ENCODE data around the gene BCAS3.

The BCAS3 gene

GRCh38 chr17:61363601-61364462, 686.2 kb downstream of the BCAS3 start:
- TF ChIP-seq, protein P1, sequence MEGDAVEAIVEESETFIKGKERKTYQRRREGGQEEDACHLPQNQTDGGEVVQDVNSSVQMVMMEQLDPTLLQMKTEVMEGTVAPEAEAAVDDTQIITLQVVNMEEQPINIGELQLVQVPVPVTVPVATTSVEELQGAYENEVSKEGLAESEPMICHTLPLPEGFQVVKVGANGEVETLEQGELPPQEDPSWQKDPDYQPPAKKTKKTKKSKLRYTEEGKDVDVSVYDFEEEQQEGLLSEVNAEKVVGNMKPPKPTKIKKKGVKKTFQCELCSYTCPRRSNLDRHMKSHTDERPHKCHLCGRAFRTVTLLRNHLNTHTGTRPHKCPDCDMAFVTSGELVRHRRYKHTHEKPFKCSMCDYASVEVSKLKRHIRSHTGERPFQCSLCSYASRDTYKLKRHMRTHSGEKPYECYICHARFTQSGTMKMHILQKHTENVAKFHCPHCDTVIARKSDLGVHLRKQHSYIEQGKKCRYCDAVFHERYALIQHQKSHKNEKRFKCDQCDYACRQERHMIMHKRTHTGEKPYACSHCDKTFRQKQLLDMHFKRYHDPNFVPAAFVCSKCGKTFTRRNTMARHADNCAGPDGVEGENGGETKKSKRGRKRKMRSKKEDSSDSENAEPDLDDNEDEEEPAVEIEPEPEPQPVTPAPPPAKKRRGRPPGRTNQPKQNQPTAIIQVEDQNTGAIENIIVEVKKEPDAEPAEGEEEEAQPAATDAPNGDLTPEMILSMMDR (IDR thresholded peaks at IDR 0.05; ENCODE audit: extremely low read depth, missing control alignments): no peak
- no peak for DNase-seq (ENCODE audit: low spot score)

DNA sequence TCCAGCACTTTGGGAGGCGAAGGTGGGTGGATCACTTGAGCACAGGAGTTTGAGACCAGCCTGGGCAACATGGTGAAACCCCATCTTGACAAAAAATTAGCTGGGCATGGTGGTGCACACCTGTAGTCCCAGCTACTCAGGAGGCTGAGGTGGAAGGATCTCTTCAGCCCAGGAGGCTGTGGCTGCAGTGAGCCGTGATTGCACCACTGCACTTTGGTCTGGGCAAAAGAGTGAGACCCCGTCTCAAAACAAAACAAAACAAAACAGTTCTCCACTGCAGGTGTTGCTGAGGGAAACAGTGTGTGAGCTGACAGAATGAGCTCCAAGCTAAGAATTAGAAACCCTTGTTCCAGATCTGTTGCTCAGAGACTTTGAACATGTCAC, 686.8 kb downstream of the BCAS3 start:
- TF ChIP-seq, protein P1 (IDR thresholded peaks at IDR 0.05; ENCODE audit: extremely low read depth, missing control alignments): no peak
- DNase-seq (ENCODE audit: low spot score): no peak

- DNase-seq (ENCODE audit: low spot score): no peak
- TF ChIP-seq, protein P1 (IDR thresholded peaks at IDR 0.05; ENCODE audit: extremely low read depth, missing control alignments): no peak
Observed at GRCh38 chr17:61366076-61366714, 688.5 kb downstream of the BCAS3 start.

DNA sequence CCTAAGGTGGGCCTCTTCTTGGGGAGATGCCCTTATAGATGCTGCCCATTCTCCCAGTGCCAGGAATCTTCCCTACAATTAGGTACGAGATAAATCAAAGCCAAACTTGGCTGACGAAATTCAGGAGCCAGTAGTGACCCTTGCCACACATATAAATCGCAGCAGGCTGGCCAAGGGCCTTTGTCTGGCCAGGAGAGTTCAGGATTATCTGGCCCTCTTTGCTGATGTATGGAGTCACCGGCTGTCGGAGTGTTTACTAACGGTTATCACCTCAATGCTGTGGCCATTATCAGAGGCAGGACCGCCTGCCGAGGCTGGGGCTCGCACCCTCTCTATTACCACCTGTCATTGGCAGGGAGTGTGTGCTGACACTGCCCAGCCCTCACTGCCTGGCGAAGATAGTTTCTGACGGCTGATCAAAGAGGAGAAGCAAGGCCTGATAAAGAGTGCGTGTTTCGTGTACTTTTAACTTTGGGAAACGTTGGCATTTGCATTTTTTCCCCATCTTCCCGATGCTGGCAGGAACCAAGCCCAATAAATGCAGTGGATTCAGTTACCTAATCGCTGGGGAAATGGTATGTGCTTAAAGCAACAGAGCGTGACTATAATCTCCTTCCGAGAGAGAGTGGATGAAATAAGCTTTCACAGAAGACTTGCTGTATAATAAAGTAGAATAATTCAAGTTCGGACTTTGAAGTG, 689.2 kb downstream of the BCAS3 start:
- TF ChIP-seq, protein P1 (IDR thresholded peaks at IDR 0.05; ENCODE audit: extremely low read depth, missing control alignments): no peak
- no peak for DNase-seq (ENCODE audit: low spot score)

DNA sequence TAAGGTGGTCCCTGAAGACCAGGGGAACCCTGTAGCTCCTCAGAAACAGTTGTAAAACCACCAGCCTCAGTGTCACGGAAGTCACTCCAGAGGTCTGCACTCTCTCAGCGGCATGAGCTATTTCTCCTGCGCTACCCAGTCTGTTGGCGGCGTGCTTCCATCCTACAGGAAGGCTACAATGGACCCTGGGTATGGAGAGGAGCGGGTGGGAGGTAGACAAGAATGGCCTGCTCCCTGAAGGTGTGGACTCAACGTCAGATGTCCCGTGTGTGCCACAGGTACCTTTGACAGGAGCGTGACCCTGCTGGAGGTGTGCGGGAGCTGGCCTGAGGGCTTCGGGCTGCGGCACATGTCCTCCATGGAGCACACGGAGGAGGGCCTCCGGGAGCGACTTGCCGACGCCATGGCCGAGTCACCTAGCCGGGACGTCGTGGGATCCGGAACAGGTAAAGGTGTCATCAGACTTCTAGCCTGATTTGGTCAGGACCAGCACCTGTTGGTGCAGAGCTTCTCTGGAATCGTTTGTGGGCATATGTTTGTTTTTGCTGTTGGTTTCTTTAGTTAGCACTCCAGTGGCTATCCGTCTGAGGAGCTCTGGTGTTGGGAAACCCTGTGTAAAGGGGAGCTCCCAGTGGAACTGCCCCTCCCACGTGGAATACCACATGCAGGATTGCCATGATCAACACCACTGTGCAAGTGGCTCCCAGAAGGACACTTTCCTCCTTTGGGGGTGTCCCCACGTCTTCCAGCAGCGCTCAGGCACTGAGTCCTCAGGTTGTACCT, 690.6 kb downstream of the BCAS3 start:
- TF ChIP-seq, protein P1 (IDR thresholded peaks at IDR 0.05; ENCODE audit: extremely low read depth, missing control alignments): no peak
- DNase-seq (ENCODE audit: low spot score): no peak

DNA sequence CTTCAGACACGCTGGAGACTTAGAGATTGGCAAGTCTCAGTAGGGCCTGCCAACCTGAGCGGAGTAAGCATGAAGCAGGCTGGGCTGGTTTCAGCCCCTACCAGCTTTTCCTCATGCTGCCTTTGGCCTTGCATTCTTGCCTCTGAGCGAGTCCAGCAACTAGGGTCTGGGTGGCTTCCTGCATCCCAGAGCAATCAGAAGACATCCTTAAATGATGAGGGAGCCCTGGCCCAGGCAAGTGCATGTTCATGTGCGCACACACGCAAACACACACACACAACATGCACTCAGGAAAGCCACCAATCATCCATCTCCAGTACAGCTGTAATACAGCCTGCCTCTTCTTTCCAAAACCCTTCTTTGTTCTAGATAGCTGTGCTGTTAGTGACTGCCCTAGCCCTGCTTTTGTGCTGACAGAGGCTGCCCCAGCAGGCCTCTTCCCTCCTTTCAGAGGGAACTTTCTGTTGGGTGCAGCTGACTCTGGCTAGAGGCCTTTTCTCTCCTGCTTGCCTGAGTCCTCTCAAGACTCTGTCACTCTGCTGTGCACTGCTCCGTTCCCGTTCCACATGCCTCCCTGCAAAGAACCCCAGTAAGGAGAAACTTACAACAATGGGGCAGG, 691.3 kb downstream of the BCAS3 start:
- DNase-seq (ENCODE audit: low spot score): no peak
- TF ChIP-seq, protein P1 (IDR thresholded peaks at IDR 0.05; ENCODE audit: extremely low read depth, missing control alignments): no peak

All from GM20000 (cell line).